Measurements from ENCODE around the gene SMKR1.
A peak's percentile ranks its signal among the peaks of the same experiment; 100 is the strongest.
"Not testable (repeated sequence)": the region's sequence is repeated elsewhere in the genome, so short reads cannot be mapped to it uniquely, and the experiment has no call there.

The SMKR1 gene

DNA sequence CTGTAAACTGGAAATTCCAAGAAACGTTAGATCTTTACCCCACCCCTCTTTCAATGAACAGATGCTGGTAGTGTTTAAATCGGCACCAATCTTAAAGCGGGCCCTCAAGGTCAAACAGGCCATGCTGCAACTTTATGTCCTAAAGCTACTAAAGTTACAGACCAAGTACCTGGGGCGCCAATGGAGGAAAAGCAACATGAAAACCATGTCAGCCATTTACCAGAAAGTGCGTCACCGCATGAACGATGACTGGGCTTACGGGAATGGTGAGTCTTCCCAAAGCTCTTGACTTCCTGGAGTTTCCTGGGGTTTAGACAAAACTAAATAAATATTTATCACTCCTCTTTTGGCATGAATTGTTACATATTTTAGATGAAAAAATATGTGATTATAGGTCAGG lies 19.6 kb upstream of the SMKR1 start:
- DNase-seq (ENCODE audit: low spot score), result no peak

DNA sequence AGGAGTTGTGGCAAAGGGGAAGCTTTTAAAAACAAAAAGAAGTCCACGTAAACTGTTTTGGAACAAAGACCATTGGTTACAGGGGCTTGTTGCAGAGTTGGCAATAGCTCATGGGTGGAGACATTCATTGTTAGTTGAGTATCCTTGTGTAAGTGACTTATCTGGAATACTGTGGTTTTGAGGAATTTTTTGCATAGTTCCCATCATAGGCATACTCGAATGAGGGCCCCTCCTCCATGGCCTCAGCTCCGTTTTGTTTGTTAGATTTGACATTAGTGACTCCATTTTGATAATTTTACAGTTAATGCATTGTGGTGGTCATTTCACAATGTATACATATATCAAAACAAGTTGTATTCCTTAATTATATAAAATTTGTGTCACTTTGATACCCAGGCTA lies 12.8 kb upstream of the SMKR1 start:
- DNase-seq (ENCODE audit: low spot score), result no peak

GRCh38 chr7:129492391-129492790 lies 9.9 kb upstream of the SMKR1 start:
- DNase-seq (ENCODE audit: low spot score), result no peak

DNA sequence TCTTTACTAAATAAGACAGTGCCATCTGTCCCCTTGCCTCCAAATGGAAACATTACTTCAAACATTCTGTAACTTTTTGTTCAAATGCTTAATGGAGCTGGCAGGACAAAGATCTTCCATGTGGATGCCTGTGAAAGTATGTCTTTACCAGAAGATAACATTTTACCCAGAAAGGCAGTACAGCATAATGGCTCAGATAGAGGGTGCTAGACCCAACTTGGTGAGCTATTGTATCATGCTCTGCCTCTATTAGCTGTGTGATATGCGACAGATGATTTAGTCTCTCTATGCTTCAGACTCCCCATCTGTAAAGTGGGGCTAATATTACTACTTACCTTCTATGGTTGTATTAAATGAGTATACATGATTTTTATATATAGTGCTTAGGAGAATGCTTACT lies 8.8 kb upstream of the SMKR1 start:
- no peak for DNase-seq (ENCODE audit: low spot score)

DNA sequence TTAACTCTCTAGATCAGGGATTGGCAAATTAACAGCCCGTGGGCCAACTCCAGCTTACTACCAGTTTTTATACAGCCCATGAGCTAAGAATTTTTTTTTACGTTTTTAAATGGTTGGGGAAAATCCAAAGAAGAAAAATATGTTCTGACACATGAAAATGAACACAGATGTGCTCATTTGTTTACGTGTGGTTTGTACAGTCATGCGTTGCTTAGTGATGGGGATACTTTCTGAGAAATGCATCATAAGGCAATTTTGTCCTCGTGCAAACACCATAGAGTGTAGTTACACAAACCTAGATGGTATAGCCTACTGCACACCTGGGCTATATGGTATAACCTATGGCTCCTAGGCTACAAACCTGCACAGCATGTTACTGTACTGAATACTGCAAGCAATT lies 8.3 kb upstream of the SMKR1 start:
- peak; percentile 64 for DNase-seq (ENCODE audit: low spot score)

DNA sequence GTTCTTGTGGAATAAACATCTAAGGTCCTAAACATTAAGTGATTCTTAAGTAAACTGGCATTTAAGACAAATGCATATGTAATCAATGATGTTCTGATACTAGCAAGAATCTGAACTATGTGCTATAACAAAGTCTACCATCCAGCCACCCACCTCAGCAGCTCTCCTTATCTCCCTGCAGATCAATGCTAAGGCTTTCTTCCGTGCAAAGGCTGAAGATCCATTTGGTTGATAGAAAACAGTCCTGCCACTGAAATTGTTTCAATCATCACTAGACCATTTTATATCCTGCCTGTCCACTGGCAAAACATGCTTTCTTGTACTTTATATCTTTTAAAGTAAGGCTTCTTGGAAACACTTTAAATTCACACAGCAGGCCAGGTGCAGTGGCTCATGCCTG lies 6.3 kb upstream of the SMKR1 start:
- DNase-seq (ENCODE audit: low spot score), result peak; percentile 62

DNA sequence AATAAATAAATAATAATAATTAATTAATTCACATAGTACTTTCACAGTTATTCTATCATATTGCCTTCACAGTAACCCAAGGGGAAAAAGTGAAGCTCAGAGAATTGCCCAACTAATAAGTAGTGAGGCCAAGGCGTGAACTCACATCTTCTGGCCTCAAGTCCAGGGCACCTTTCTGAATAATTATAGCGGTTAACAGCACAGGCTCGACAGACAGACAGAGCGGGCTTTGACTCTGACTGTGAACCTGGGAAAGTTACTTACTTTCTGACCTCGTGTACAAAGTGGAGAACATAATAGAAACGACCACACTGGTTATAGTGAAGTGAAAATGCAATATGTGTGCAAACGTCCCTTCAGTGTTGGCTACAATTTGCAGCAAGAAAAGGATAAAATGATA lies 5.7 kb upstream of the SMKR1 start:
- DNase-seq (ENCODE audit: low spot score), result no peak

DNA sequence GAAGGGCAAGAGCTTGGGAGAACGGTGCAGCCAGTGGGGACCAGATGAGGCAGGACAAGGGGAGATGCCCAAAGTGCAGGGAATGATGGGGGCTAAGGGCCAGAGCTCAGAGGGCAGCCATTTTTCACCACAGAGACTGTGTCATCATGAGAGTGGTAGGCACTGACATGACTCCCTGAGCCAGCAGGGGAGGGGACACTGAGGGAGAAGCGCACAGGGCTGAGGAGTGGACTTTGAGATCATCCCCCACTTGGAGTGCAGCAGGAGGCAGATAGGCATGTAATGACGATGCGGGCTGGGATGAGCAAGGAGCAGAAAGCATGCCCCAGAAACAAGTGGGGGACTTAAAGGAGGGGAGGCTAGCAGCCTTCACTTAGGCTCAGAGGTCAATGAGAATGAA lies 5.2 kb upstream of the SMKR1 start:
- DNase-seq (ENCODE audit: low spot score), result no peak

DNA sequence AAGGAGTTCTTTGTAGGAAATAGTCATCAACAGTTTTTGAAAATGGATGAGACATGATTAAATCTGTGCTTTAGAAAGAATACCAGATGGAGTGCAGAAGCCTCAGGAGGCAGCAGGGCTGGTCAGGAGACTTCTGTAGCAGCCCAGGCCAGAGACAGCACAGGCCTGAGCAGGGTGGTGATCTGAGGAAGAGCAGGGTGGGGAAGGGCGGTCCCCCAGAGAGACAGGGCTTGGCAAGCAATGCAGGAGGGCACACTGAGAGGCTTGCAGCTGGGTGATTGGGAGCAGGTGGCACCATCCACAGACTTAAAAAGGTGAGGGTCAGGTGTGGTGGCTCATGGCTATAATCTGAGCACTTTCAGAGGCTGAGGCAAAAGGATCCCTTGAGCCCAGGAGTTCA lies 4.3 kb upstream of the SMKR1 start:
- DNase-seq (ENCODE audit: low spot score), result no peak

DNA sequence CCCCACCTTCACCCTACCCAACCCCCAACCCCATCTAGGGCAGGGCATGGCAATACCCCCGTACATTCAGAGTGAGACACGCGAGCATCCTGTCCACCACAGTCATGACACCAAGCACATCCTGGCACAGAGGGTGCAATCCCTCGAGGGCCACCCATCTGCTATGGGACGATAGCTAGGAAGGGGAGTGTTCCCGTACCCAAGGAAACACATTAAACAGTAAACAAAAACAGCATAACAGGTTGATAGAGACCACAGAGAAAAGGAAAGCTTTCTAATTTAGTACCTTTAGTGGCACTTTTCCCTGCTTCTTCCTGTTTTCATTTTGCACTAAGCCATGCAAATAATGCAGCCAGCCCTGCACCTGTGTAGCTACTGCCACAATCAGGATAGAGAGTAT lies 2.3 kb upstream of the SMKR1 start:
- DNase-seq (ENCODE audit: low spot score), result peak; percentile 41

DNA sequence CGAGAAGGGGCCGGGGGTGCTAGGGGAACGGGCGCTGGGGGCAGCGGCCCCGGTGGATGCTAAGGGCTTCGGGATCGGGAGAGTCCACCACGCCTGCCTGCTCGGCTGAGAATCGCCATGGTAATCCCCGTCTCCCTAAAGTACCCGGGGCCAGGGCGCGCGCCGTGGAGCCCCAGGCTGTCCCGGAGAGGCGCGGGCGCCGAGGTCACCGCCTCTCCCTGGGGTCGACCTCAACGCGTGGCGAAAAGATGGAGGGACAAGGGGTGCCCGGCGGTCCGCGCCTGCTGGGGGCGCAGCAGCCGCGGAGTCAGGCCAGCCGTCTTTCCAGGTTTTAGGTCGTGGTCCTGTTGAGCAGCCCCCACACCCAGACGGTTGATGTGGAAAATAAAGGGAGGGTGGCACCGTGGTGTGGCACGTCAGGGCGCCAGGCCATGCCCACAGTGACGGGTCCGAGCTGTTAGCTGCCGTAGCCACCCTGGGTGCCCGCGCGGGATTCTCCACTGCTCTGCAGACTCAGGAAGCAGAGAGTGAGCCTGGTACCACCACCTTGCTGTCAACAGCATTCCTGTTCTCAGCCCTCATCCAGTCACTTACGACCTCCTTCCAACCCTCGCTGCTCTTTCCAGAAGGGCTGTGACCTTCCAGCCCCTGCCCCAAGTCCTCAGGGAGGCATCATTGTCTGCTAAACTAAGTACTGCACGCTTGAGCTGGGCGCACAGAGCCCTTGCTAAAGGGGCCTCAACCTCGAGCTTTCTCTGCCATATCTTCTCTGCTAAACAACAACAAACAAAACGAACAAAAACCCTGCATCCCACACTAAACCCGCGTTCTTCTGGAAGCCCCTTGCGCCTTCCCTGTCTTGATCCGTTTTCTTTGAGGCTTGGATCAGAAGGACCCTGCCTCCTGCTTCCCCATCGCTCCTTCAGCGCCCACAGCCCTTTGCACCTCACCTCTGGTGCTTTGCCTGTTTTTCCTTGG lies 666 bp downstream of the SMKR1 start:
- DNase-seq (ENCODE audit: low spot score), result no peak

GRCh38 chr7:129503725-129504124 lies 1.4 kb downstream of the SMKR1 start:
- DNase-seq (ENCODE audit: low spot score), result no peak

GRCh38 chr7:129512192-129512591 lies 9.9 kb downstream of the SMKR1 start:
- DNase-seq (ENCODE audit: low spot score), result no peak

DNA sequence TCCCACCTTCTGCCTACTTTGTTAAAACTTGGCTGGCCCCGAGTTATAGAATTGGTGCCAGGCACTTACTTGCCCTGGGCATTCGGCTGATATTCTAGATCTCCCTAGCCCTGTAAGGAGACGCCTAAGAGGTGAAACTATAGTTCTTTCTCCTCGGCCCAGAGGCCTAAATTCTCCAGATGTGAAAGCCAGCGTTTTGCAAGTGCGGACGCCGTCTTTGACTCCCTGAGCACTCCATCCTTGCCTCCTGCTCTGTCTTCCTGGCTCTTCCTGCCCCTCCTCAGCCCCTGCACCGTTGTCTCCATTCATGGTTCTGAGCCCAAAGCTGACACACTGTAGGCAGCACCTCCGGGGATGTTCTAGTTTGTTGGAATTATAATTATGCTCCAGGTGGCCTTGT lies 11.2 kb downstream of the SMKR1 start:
- no peak for DNase-seq (ENCODE audit: low spot score)

GRCh38 chr7:129514683-129515082 lies 12.4 kb downstream of the SMKR1 start:
- DNase-seq (ENCODE audit: low spot score), result no peak

GRCh38 chr7:129515381-129515780 lies 13.1 kb downstream of the SMKR1 start:
- DNase-seq (ENCODE audit: low spot score), result no peak

DNA sequence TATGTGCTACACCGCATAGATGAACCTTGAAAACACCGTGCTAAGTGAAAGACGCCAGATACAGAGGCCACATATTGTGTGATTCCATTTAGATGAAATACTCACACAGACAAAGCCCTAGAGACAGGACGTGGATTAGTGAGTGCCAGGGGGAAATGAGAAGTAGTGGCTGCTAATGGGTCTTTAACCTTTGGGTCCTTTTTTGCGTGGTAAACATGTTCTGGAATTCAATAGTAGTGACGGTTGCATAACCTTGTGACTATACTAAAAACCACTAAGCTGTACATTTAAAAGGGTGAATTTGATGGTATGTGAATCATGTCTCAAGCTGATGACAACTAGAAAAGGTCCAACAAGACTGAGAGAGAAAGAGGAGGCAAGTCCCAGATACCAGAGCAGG lies 15.6 kb downstream of the SMKR1 start:
- no peak for DNase-seq (ENCODE audit: low spot score)

DNA sequence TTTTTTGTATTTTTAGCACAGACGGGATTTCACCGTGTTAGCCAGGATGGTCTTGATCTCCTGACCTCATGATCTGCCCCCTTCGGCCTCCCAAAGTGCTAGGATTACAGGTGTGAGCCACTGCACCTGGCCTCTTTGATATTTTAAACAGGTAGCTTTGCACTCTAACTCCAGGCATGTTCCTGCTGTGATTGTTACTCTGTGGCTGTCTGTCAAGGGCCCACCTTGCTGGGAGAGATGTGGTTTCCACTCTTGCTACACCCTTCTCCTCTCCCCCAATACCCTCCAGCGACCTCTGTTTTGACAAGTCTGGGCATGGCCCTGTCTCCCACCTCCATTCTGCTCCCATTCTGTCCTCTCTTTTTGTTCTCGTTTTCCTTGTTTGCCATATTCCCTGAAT lies 17.1 kb downstream of the SMKR1 start:
- no peak for DNase-seq (ENCODE audit: low spot score)

DNA sequence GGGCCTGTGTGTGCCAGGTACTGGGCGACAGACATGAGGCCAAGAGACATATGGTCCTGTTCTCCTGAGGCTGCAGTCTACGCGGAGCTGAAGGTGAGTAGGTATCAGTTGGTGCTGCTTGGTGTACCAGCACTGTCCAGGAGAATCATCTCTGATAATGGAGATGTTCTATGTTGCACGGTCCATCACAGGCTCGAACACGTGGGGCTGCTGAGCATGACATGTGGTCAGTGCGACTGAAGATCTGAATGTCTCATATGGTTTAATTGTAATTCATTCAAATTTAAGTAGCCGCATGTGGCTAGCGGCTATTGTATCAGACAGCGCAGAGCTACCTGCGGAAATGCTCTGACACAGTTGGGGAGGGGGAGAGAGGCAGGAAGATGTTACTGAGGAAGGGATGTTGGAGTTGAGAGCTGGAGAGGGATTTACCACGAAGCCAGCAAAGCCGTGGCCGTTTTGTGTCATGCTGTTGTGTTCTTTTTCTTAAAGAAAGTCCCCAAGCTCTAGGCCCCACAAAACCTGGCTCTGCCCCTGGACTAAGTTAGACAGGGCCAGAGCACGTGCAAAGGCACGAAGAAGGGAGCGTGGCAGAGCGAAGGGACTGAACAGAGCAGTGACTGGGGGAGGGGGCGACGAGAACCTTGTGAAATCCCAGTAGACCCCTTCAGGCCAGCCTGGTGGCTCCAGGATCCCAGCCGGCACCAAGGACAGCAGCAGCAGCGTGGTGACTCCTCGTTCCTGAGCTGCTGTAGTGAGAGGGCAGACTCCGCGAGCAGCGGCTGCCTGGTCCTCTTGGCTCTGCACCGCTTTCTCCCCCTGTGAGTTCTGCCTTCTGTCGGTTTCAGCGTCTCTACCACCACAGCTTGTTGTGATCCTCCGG lies 20.0 kb downstream of the SMKR1 start:
- no peak for DNase-seq (ENCODE audit: low spot score)

DNA sequence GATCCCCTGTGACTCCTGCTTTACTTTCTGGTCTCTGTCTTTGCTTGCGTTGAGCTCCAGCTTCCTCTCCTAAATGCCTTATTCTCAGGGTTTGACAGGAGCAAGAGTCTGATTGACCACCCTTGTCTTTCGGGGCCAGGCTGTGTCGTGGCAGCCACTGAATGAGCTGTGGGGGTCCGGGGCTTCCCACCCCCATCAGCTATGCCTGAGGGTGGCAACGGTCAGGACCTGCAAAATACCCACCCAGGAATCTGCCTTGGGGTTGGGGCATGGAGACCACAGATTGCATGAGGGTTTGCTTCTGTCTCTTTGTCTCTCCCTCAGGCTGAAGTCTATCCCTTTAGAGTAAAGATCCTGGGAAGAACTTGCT lies 20.6 kb downstream of the SMKR1 start:
- DNase-seq (ENCODE audit: low spot score), result no peak

GRCh38 chr7:129523924-129524323 lies 21.6 kb downstream of the SMKR1 start:
- DNase-seq (ENCODE audit: low spot score), result no peak

GRCh38 chr7:129524405-129524804 lies 22.1 kb downstream of the SMKR1 start:
- DNase-seq (ENCODE audit: low spot score), result not testable (repeated sequence)

- DNase-seq (ENCODE audit: low spot score), result no peak
Measured at GRCh38 chr7:129525225-129525862, 23.0 kb downstream of the SMKR1 start.

Measured in activated CD4-positive, alpha-beta T cell treated with anti-CD3 and anti-CD28 coated beads, Interleukin-2, Interleukin-4, amounts not matched to agents 100 ng/mL and 50 ng/mL, durations not matched to agents 16 hours and 8 hours (primary cell).